ENCODE measurements around the gene ADISSP.

The ADISSP gene

GRCh38 chr20:3784216-3784853 lies 16.8 kb upstream of the ADISSP start:
- H3K79me1 ChIP-seq (ENCODE audit: low read length) = peaks cover 3% of the 10 kb centered on the region
- no peak overlapping the region for H3K4ac ChIP-seq (ENCODE audit: low read depth, low read length)

GRCh38 chr20:3783511-3784195 lies 16.1 kb upstream of the ADISSP start:
- H3K23ac ChIP-seq (ENCODE audit: low read length) = no peak overlapping the region
- H4K8ac ChIP-seq (ENCODE audit: low read depth, low read length) = no peak overlapping the region
- no peak overlapping the region for H2BK5ac ChIP-seq (ENCODE audit: low read depth, low read length, poor library complexity)
- H3K18ac ChIP-seq (ENCODE audit: low read length) = no peak overlapping the region
- H2BK120ac ChIP-seq (ENCODE audit: insufficient read depth, low read length, poor library complexity) = no peak overlapping the region
- H3K4me3 ChIP-seq (ENCODE audit: low read depth, low read length) = no peak overlapping the region
- peaks cover 21 to 34% of the 10 kb centered on the region in 2 experiments for H3K4me1 ChIP-seq (ENCODE audit: control insufficient read depth in 1 of 2, insufficient read depth in 2 of 2, low read length in 2 of 2)
- no peak overlapping the region for H3K14ac ChIP-seq (ENCODE audit: low read length)
- H3K36me3 ChIP-seq (ENCODE audit: control insufficient read depth in 1 of 2, insufficient read depth in 2 of 2, low read length in 2 of 2) = peaks cover 8 to 12% of the 10 kb centered on the region in 2 experiments
- no peak overlapping the region for H3K27ac ChIP-seq (ENCODE audit: low read depth, low read length)
- no CpG with 5 or more reads among the region's 10 CpGs for WGBS (ENCODE audit: extremely low coverage, insufficient coverage, insufficient read length)
- H2AFZ ChIP-seq (ENCODE audit: insufficient read depth, low read length, poor library complexity) = no peak overlapping the region
- no peak overlapping the region for H4K12ac ChIP-seq (ENCODE audit: low read depth, low read length)
- H3K9ac ChIP-seq (ENCODE audit: low read length) = no peak overlapping the region
- peaks cover 3% of the 10 kb centered on the region for H3K79me1 ChIP-seq (ENCODE audit: low read length)
- H3K4me2 ChIP-seq (ENCODE audit: low read length) = no peak overlapping the region
- H2AK5ac ChIP-seq (ENCODE audit: low read length) = no peak overlapping the region
- peaks cover 5% of the 10 kb centered on the region for H3K79me2 ChIP-seq (ENCODE audit: control insufficient read depth, insufficient read depth, low read length, poor library complexity)
- H3K27me3 ChIP-seq (ENCODE audit: insufficient read depth, low read length) = peaks cover 6% of the 10 kb centered on the region
- H3K4ac ChIP-seq (ENCODE audit: low read depth, low read length) = no peak overlapping the region
- H2BK12ac ChIP-seq (ENCODE audit: low read length) = no peak overlapping the region
- no peak for DNase-seq
- H3K9me3 ChIP-seq (ENCODE audit: insufficient read depth, low read depth, low read length) = peaks cover 5% of the 10 kb centered on the region
- H4K91ac ChIP-seq (ENCODE audit: low read depth, low read length) = no peak overlapping the region

More at GRCh38 chr20:3784216-3784853, 16.8 kb upstream of the ADISSP start:
- no peak for DNase-seq
- Histone ChIP-seq H3K4me1 (ENCODE audit: control insufficient read depth in 1 of 2, insufficient read depth in 2 of 2, low read length in 2 of 2) (peaks cover 21 to 34% of the 10 kb centered on the region in 2 experiments), H3K79me2 (ENCODE audit: control insufficient read depth, insufficient read depth, low read length, poor library complexity) (peaks cover 5% of the 10 kb centered on the region), H2BK120ac (ENCODE audit: insufficient read depth, low read length, poor library complexity) (no peak overlapping the region), H3K27ac (ENCODE audit: low read depth, low read length) (no peak overlapping the region), H4K12ac (ENCODE audit: low read depth, low read length) (no peak overlapping the region), H2AK5ac (ENCODE audit: low read length) (no peak overlapping the region), H4K91ac (ENCODE audit: low read depth, low read length) (no peak overlapping the region), H3K27me3 (ENCODE audit: insufficient read depth, low read length) (no peaks in the 10 kb centered on the region), H3K9me3 (ENCODE audit: insufficient read depth, low read depth, low read length) (peaks cover 3% of the 10 kb centered on the region), H3K23ac (ENCODE audit: low read length) (no peak overlapping the region), H2BK12ac (ENCODE audit: low read length) (no peak overlapping the region), H3K14ac (ENCODE audit: low read length) (no peak overlapping the region), H4K8ac (ENCODE audit: low read depth, low read length) (no peak overlapping the region), H3K36me3 (ENCODE audit: control insufficient read depth in 1 of 2, insufficient read depth in 2 of 2, low read length in 2 of 2) (peaks cover 8 to 12% of the 10 kb centered on the region in 2 experiments), H2BK5ac (ENCODE audit: low read depth, low read length, poor library complexity) (no peak overlapping the region), H2AFZ (ENCODE audit: insufficient read depth, low read length, poor library complexity) (no peak overlapping the region), H3K9ac (ENCODE audit: low read length) (no peak overlapping the region), H3K4me2 (ENCODE audit: low read length) (no peak overlapping the region), H3K18ac (ENCODE audit: low read length) (no peak overlapping the region), H3K4me3 (ENCODE audit: low read depth, low read length) (no peak overlapping the region)
- no CpG with 5 or more reads among the region's 17 CpGs for WGBS (ENCODE audit: extremely low coverage, insufficient coverage, insufficient read length)

- Histone ChIP-seq H2AK5ac (ENCODE audit: low read length) (no peak overlapping the region), H3K27me3 (ENCODE audit: insufficient read depth, low read length) (peaks cover 12% of the 10 kb centered on the region), H3K4ac (ENCODE audit: low read depth, low read length) (no peak overlapping the region), H3K4me3 (ENCODE audit: low read depth, low read length) (no peak overlapping the region), H3K79me1 (ENCODE audit: low read length) (peaks cover 3% of the 10 kb centered on the region), H3K9ac (ENCODE audit: low read length) (no peak overlapping the region), H3K36me3 (ENCODE audit: control insufficient read depth in 1 of 2, insufficient read depth in 2 of 2, low read length in 2 of 2) (peaks cover 8 to 12% of the 10 kb centered on the region in 2 experiments), H2AFZ (ENCODE audit: insufficient read depth, low read length, poor library complexity) (no peak overlapping the region), H2BK120ac (ENCODE audit: insufficient read depth, low read length, poor library complexity) (no peak overlapping the region), H3K79me2 (ENCODE audit: control insufficient read depth, insufficient read depth, low read length, poor library complexity) (peaks cover 5% of the 10 kb centered on the region), H3K23ac (ENCODE audit: low read length) (no peak overlapping the region), H3K27ac (ENCODE audit: low read depth, low read length) (no peak overlapping the region), H3K9me3 (ENCODE audit: insufficient read depth, low read depth, low read length) (peaks cover 5% of the 10 kb centered on the region), H2BK12ac (ENCODE audit: low read length) (no peak overlapping the region), H4K91ac (ENCODE audit: low read depth, low read length) (no peak overlapping the region), H3K14ac (ENCODE audit: low read length) (no peak overlapping the region), H4K8ac (ENCODE audit: low read depth, low read length) (no peak overlapping the region), H3K4me1 (ENCODE audit: control insufficient read depth in 1 of 2, insufficient read depth in 2 of 2, low read length in 2 of 2) (peaks cover 26 to 38% of the 10 kb centered on the region in 2 experiments), H4K12ac (ENCODE audit: low read depth, low read length) (no peak overlapping the region), H3K18ac (ENCODE audit: low read length) (no peak overlapping the region), H2BK5ac (ENCODE audit: low read depth, low read length, poor library complexity) (no peak overlapping the region), H3K4me2 (ENCODE audit: low read length) (no peak overlapping the region)
- DNase-seq = peak in 1 of 2 donors; percentile 33
- no CpG with 5 or more reads among the region's 2 CpGs for WGBS (ENCODE audit: extremely low coverage, insufficient coverage, insufficient read length)
These were observed 15.5 kb upstream of the ADISSP start for GRCh38 chr20:3783068-3783489.

GRCh38 chr20:3782597-3782996 lies 15.0 kb upstream of the ADISSP start:
- Histone ChIP-seq H2BK5ac (ENCODE audit: low read depth, low read length, poor library complexity) (no peak overlapping the region), H2BK120ac (ENCODE audit: insufficient read depth, low read length, poor library complexity) (no peak overlapping the region), H3K18ac (ENCODE audit: low read length) (no peak overlapping the region), H2AK5ac (ENCODE audit: low read length) (no peak overlapping the region), H3K4me2 (ENCODE audit: low read length) (no peak overlapping the region), H3K23ac (ENCODE audit: low read length) (no peak overlapping the region), H3K79me1 (ENCODE audit: low read length) (peaks cover 3% of the 10 kb centered on the region), H4K8ac (ENCODE audit: low read depth, low read length) (no peak overlapping the region), H3K4me1 (ENCODE audit: control insufficient read depth in 1 of 2, insufficient read depth in 2 of 2, low read length in 2 of 2) (peaks cover 31 to 43% of the 10 kb centered on the region in 2 experiments), H3K79me2 (ENCODE audit: control insufficient read depth, insufficient read depth, low read length, poor library complexity) (peaks cover 5% of the 10 kb centered on the region), H3K4ac (ENCODE audit: low read depth, low read length) (no peak overlapping the region), H4K91ac (ENCODE audit: low read depth, low read length) (no peak overlapping the region), H2AFZ (ENCODE audit: insufficient read depth, low read length, poor library complexity) (no peak overlapping the region), H3K4me3 (ENCODE audit: low read depth, low read length) (no peak overlapping the region), H3K9ac (ENCODE audit: low read length) (no peak overlapping the region), H4K12ac (ENCODE audit: low read depth, low read length) (no peak overlapping the region), H3K14ac (ENCODE audit: low read length) (no peak overlapping the region), H3K27me3 (ENCODE audit: insufficient read depth, low read length) (peaks cover 15% of the 10 kb centered on the region), H3K9me3 (ENCODE audit: insufficient read depth, low read depth, low read length) (peaks cover 5% of the 10 kb centered on the region), H3K36me3 (ENCODE audit: control insufficient read depth in 1 of 2, insufficient read depth in 2 of 2, low read length in 2 of 2) (peaks cover 8 to 12% of the 10 kb centered on the region in 2 experiments), H3K27ac (ENCODE audit: low read depth, low read length) (no peak overlapping the region), H2BK12ac (ENCODE audit: low read length) (no peak overlapping the region)
- no peak for DNase-seq
- no CpG with 5 or more reads among the region's 6 CpGs for WGBS (ENCODE audit: extremely low coverage, insufficient coverage, insufficient read length)

All from trophoblast cell (in vitro differentiated cells and primary cell).